Upper lobe of right lung (tissue), 1 donor: ENCODE data around the gene PCGF3. TPM values are rescaled to one million over a fixed set of nuclear protein-coding genes. Genes with fewer than 3 reads are reported as not detected.

ENCODE experiments used
- ATAC-seq: fragments of 200-7000 bp; cut with Tn5 transposase; one replicate; pipeline ENCODE4 v1.9.1; 2020; ENCODE audit warnings: mild to moderate bottlenecking, moderate library complexity
- DNase-seq: peaks from one replicate; pipeline ENCODE4 v3.0.0-alpha.2; 2020
- H3K27ac ChIP-seq: fragments of 200-600 bp; one replicate; pipeline ENCODE4 v1.8.0; 2022
- H3K27me3 ChIP-seq: fragments of 200-600 bp; one replicate; pipeline ENCODE4 v1.8.0; 2022; ENCODE audit warnings: mild to moderate bottlenecking
- H3K36me3 ChIP-seq: fragments of 200-600 bp; one replicate; pipeline ENCODE4 v1.8.0; 2022
- H3K4me1 ChIP-seq: fragments of 200-600 bp; one replicate; pipeline ENCODE4 v1.8.0; 2022
- H3K4me3 ChIP-seq: fragments of 200-600 bp; one replicate; pipeline ENCODE4 v1.8.0; 2022; ENCODE audit warnings: mild to moderate bottlenecking
- H3K9me3 ChIP-seq: fragments of 200-600 bp; one replicate; pipeline ENCODE4 v1.8.0; 2022
- CTCF ChIP-seq: fragments of 200-600 bp; IDR thresholded peaks from one replicate; pipeline ENCODE4 v1.8.0; 2022; ENCODE audit warnings: antibody characterized with exemption
- intact Hi-C: fragments of 100-400 bp; cut with DNase I; formaldehyde crosslinking; loops from one replicate; pipeline ENCODE4 v1.11.0; 2022
- total RNA-seq: library from RNA; stranded (reverse); fragmentation: NEBNext Ultra II Directional; extraction: Animal tissue kit (Norgen Biotek cat#: 25700); gene quantifications from one replicate; pipeline ENCODE4 v1.2.1, GENCODE V29; 2021
- donor health status: DM: no; HTN: yes; CAD: no; lungs with severe emphysema.

The PCGF3 gene
- total RNA-seq, 1 donor from 2014 or later, result 42.2 TPM

- H3K9me3 ChIP-seq, result no peaks in the 10 kb centered on the region
- peaks cover 51% of the 10 kb centered on the region for H3K27me3 ChIP-seq
- no peaks in the 10 kb centered on the region for H3K36me3 ChIP-seq
- peaks cover 23% of the 10 kb centered on the region for H3K4me1 ChIP-seq
- ATAC-seq (no peak), DNase-seq (no peak)
- TF ChIP-seq CTCF, result no peak
- no peak overlapping the region for H3K27ac ChIP-seq
- intact Hi-C loops, result no loop called here
- H3K4me3 ChIP-seq, result no peak overlapping the region
Measured at GRCh38 chr4:788006-788635, 82.5 kb downstream of the PCGF3 start.

DNA sequence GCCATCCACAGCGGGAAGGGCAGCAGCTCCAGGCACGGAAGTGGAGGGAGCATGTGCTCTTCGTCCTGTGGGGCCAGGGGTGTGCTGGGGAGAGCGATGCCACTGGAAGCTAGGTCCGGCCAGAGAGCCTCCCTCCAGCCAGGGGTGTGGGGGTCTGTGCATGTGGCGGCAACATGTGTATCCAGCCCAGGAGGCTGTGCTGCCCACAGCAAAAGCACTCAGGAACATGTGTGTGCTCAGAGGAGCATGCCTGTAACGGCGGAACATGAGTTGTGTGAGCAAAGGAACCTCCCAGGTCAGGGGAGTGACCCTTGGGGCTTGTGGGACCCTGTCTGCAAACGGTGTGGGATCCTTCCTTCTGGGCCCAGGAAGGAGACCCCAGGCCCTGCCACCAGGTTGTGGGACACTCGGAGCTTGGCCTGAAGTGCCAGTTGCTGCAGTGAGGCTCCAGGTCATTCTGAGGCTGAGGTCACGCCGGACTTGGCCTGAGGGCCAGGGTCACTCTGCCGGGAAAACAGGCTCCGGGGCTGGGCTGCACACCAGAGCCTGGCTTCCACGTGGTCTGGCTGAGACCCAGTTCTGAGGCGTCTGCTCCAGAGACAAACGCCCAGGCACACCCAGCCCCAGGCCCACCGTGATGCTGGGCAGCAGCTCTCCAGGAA is 83.1 kb downstream of the PCGF3 start:
- Histone ChIP-seq H3K9me3 (no peaks in the 10 kb centered on the region), H3K4me3 (no peak overlapping the region), H3K27me3 (peaks cover 58% of the 10 kb centered on the region), H3K4me1 (peaks cover 17% of the 10 kb centered on the region), H3K36me3 (no peaks in the 10 kb centered on the region), H3K27ac (no peak overlapping the region)
- no peak for TF ChIP-seq CTCF
- intact Hi-C loops, result no loop called here
- no peak for DNase-seq
- no peak for ATAC-seq

DNA sequence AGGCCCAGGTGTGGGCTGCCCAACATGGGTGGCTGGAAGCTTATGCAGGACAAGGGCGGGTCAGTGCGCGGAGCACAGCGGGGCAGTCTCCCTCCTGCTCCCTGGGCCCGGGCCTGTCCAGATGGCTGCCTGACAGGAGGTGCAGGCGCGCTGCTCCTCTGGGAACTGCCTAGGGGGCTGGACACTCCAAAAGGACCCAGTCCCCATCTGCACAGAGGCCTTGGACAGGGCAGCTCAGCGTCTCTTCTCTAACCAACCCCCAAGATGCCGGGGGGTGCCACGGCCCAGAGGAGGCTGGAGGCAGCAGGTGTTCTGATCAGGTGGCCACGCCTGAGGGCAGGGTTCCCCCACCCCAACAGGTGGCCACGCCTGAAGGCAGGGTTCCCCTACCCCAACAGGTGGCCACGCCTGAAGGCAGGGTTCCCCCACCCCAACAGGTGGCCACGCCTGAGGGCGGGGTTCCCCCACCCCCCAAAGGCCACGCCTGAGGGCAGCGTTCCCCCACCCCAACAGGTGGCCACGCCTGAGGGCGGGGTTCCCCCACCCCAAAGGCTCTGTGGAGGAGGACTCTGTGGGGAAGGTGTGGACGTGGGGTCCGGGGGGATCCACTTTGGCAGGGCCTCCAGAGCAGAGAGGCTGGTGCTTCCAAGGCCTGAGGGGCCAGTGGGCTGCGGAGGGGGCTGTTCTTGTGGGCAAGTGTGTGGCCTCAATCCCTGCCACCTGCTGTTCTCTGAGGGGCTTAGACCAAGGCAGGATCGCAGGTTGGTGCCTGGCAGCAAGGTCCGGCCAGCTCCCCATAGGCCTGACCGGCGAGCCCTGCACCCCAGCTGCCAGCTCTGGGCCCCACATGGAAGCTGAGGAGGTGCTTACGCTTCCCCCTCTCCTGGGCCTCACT is 84.2 kb downstream of the PCGF3 start:
- peaks cover 66% of the 10 kb centered on the region for H3K27me3 ChIP-seq
- H3K27ac ChIP-seq, result no peak overlapping the region
- H3K36me3 ChIP-seq, result no peaks in the 10 kb centered on the region
- H3K4me3 ChIP-seq, result no peak overlapping the region
- intact Hi-C loops, result no loop called here
- H3K4me1 ChIP-seq, result peaks cover 20% of the 10 kb centered on the region
- DNase-seq, result no peak
- no peaks in the 10 kb centered on the region for H3K9me3 ChIP-seq
- ATAC-seq, result no peak
- TF ChIP-seq CTCF, result no peak

DNA sequence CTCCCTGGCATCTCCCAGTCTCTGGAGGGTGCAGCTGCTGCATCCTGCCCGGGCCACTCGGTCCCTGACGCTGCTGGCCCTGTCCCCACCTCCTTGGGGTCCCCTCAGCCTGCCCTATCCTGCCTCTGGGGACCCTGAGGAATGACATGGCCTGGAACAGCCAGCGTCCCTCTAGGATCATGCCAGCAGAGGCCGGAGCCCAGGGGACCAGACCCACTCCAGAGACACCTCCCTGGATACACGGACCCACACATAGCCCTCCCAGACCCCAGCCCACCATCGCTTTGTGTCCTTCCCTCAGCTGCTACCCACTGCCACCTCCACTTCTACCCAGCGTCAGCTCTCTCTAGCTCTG is 84.8 kb downstream of the PCGF3 start:
- Histone ChIP-seq H3K9me3 (no peaks in the 10 kb centered on the region), H3K4me3 (no peak overlapping the region), H3K27me3 (peaks cover 66% of the 10 kb centered on the region), H3K36me3 (no peaks in the 10 kb centered on the region), H3K27ac (no peak overlapping the region), H3K4me1 (peaks cover 21% of the 10 kb centered on the region)
- intact Hi-C loops, result no loop called here
- no peak for TF ChIP-seq CTCF
- no peak for ATAC-seq
- DNase-seq, result no peak

GRCh38 chr4:791252-791897 is 85.7 kb downstream of the PCGF3 start:
- Histone ChIP-seq H3K27me3 (peaks cover 66% of the 10 kb centered on the region), H3K36me3 (no peaks in the 10 kb centered on the region), H3K4me1 (peaks cover 12% of the 10 kb centered on the region), H3K4me3 (no peak overlapping the region), H3K9me3 (no peaks in the 10 kb centered on the region), H3K27ac (no peak overlapping the region)
- intact Hi-C loops, result no loop called here
- TF ChIP-seq CTCF, result no peak
- DNase-seq (no peak), ATAC-seq (no peak)
